ENCODE measurements around the gene HRH2.

The HRH2 gene

DNA sequence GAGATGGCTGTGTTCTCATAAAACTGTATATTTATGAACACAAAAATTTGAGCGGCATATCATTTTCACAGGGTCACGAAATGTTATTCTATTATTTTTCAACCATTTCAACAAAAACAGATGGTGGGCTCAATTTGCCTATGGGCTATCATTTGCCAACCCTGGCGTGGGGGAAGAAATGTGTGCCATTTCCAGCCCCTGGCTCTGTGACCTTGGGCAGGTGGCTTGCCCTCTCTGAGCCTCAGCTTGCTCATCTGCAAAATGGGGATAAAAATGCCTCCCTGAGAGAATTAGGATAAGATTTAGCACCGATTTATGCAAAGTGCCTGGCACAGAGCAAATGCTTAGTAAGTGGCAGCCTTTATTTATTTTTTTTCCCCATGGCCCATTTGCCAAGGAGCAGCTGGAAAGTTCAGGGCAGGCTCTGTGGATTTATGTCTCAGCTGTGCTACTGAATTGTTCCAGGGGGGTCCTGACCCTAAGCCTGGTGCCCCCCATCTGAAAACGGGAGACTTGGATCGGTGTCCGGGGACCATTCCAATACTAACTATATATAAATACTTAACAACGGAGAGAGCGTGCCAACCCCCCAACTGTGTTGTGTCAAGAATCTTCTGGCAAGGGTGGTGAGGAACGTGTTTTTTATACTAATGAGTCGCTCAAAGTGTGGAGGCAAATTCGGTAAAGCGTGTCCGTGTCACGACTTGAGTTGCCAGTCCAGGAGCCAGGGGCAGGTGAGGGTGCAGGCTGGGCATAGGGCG lies 34.5 kb downstream of the HRH2 start:
- DNase-seq (ENCODE audit: low spot score): no peak

DNA sequence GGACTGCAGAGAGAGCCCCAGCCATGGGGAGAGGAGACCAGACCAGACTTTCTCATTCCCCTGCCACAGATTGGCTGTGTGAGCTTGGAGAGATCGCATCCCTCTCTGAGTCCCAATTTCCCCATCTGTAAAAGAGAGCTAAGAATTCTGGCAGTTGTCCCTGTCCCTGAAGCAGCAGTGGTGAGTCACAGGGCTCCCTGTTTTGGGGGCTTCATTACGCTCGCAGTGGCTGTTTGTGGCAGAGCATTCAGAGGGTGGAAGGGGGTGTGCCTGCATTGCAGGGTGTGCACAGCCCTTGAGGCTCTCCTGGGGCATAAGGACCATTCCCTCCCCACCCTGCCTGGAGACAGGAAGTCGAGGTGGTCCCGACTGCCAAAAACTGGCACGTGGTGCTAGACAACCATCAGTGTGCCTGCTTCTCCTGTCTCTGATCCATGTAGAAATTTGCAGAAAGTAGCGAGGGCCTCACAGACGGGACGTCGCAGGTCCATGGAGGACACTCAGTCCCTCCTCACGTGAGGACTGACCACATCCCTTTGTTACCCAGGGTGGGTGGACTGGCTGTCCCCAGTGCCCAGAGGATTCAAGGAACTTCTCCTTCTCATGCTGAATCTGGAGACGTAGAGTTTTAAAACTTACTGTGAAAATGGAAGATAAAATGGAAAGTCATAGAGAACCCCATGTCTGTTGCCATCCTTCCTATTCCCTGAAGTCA lies 35.3 kb downstream of the HRH2 start:
- no peak for DNase-seq (ENCODE audit: low spot score)

DNA sequence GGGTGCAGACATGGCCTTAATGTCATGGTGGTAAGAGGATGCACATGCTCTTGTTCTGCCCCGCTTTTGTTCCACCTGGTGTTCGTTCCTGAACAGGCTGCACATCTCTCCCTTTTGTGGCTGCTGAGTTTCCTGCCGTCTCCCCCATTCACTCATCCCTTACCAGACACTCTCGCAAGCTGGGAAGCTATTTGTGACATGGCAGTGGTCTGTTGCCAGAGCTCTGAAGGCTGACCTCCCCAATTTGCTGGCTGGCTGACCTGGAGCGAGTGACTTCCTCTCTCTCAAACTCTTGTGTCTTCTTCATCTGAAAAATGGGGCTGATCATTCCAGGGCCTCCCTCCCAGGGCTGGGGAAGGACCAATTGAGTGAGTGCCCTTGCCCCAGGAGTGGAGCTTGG lies 35.9 kb downstream of the HRH2 start:
- no peak for DNase-seq (ENCODE audit: low spot score)

- no peak for DNase-seq (ENCODE audit: low spot score)
Measured at GRCh38 chr5:175694371-175695160, 36.7 kb downstream of the HRH2 start.

DNA sequence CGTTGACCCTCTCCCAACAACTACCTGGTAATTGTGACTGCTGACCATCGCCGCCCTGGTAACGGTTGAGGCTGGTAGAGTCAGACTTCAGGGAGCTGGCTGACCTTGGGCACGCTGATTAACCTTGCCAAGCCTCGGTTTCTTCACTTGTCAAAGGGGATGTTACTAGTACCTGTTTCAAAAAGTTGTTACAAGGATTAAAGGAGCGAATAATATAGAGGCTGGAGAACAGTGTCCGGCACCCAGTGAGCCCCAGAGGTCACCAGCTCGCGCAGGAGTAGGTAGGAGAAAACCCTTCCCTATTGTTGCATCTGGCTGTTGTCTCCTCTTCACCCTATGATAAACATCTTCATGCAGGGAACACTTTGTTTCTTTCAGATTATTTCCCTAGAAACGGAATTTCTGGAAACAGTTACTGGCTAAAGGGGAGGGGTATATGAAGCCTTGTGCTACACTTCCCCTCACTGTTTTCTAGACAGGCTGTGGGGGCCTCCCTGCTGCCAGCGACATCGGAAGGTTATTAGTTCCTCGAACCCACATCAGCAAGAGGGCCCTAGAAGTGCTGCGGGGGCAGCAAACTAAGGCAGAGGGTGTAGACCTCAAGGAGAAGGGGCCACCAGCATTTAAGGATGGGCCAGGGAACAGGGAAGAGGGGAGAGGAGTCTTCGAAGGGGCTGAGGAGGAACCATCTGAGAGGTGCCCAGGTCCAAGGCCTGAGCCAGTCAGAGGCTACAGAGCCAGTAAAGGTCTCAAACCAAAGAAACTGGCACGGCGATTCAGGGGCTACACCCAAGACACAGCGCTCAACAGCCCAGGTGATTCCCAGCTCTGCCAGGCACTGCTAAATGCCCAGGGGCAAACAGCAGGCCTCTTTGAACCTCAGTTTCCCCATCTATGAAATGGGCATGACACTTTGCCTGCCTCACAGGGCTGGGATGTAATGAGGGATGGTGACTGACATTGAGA lies 37.6 kb downstream of the HRH2 start:
- DNase-seq (ENCODE audit: low spot score): no peak

DNA sequence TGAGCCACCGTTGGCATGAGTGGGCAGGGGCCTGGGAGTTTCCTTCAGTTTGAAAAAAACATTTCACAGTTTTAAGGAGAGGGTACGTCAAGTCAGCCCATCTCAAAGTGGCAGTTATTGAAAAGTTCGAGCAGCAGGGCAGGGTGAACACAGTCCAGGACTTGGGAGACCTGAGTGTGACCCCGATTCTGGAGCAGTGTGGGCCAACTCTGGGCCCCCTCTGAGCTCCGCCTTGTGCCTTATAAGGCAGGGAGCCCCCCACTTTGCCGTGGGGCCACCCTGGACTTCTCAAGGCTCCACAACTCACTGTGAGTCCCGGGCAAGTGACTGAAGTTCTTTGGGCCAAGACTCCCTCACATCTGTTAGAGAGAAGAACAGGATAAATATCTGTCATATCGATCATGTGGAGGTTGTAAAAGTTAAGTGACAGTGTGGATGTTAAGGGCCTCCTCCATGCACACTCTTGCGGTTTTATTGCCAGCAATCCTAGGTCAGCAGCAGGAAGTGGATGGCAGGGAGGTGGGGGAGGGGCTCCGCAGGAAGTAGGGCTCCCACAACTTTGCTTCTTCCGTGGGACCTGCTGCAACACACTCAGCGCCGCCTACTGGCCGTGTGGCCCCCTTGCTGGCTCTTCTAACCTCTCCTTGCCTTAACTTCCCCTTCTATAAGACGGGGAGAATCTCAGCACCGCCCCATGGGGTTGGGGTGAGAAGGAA lies 38.4 kb downstream of the HRH2 start:
- no peak for DNase-seq (ENCODE audit: low spot score)

DNA sequence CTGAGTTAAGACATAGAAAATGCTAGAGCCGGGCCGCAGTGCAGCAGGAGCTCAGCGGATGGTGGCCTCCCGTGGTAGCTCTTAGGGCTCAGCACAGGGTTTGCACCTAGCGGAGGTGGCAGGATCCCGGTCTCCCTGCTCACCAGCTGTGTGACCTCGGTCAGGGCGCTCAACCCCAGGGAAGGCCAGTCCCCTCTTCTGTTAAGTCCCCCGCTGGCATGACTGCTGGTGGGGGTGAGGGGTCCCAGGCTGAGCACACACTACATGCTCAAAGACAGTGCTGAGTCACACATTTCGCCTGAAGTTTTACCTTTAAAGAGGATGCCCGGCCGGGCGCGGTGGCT lies 39.0 kb downstream of the HRH2 start:
- no peak for DNase-seq (ENCODE audit: low spot score)

GRCh38 chr5:175697846-175698245 lies 40.0 kb downstream of the HRH2 start:
- no peak for DNase-seq (ENCODE audit: low spot score)

GRCh38 chr5:175698401-175699115 lies 40.7 kb downstream of the HRH2 start:
- no peak for DNase-seq (ENCODE audit: low spot score)

- no peak for DNase-seq (ENCODE audit: low spot score)
Measured at GRCh38 chr5:175700991-175701390, 43.1 kb downstream of the HRH2 start.

- no peak for DNase-seq (ENCODE audit: low spot score)
Measured at GRCh38 chr5:175701797-175702196, 43.9 kb downstream of the HRH2 start.

DNA sequence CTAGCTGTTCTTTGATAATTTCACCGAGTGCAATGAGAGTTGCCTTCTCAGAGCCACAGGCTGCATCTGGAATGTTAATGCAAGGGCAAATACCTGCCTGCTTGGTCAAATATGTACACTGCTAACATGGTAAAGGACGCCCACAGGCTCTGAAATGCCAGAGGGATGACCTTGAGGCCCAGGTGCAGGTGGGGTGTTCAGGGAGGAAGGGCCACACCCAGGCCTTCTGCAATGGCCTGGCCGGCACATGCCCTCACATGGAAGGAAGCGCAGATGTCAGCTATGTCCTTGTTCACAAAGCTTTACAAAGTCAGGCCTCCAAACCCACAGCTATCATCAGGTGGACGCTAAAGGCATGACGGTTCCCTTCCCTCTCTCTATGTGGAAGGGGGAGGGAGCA lies 48.6 kb downstream of the HRH2 start:
- DNase-seq (ENCODE audit: low spot score): no peak

DNA sequence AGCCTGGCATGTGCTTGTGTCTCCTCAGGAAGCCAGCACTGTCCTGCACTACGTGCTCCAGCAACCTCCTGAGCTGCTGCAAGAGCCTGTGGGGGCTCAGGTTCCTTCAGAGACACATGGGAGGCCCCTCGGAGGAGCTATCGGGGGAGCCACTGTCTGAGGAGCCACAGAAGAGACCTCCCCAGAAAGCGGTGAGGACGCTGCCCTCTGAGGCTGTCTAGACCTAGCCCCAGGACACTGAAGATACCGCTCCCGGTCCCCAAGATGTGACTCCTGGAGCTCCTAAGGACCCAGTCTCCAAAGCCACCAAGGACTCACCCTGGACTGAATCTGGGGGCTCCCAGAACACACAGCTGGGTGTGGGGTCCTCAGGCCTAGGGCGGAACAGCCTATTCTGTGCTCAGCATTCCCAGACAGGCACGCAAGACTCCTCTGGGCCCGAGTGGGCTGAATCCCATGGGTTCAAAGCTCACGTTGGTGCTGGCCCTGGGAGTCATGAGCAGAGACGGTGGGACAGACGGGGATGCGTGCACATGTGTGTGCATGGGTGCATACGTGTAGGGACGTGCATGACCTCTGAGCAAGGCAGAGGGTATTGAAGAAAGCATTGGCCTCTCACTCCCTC lies 50.0 kb downstream of the HRH2 start:
- no peak for DNase-seq (ENCODE audit: low spot score)

DNA sequence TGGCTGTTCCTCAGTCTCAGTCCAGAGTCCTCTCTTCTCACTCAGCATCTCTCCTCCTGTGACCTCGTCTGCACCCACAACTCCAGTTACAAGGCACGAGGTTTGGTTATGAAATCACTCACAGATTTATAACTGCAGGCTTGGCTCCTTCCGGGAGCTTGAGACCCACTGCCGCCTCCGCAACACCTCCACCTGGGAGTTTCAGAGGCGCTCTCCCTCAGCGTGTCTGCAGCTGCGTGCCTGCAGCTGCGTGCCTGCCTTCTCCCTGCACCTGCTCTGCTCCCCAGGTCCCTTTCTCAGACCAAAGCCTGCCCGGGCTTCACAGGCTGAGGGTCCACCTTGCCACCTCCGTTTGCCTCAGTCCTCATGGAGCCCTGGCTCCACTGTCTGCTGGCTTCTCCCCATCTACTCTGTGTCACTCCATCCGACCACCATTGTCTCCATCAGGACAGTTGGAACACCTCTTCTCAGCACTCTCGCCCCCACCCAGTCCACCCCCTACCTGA lies 51.5 kb downstream of the HRH2 start:
- no peak for DNase-seq (ENCODE audit: low spot score)

GRCh38 chr5:175710326-175710725 lies 52.5 kb downstream of the HRH2 start:
- DNase-seq (ENCODE audit: low spot score): no peak

GRCh38 chr5:175711031-175711430 lies 53.2 kb downstream of the HRH2 start:
- no peak for DNase-seq (ENCODE audit: low spot score)

DNA sequence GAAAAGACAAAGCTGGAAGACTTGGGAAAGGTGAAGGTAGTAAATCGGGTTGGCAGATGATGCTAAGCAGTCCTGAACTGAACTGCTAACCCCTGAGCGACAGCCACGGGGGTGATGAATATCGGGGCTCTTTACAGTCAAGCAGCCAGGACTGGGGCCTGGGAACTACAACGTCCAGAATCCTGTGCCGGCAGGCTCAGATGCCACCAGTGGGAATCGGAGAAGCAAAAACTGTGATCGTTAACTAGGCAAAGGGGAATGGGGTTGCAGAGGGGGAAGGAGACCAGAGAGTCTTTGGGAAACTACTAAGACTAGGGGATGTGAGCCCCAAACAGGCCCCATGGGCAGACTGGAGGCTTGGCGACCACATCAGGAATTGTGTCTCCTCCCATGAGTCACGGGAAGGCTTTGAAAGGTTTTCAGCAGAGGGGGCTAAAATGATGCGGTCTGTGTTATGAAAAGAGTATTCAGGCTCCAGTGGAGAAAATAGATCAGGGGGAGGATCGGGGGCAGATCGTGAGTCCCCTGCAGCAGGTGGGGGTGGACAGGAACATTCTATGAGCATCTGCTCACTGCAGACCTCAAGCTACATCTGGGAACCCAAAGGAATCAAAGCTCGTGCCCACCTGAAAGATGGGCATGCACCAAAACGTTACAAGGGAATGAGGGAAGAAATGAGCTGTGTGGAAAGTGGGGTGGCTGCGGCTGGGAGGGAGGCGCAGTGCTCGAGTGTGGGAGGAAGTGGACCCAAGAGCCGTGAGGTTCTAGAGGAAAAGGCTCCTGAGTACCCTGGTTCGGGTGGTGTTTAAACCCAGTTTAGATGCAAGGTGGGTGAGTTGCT lies 53.8 kb downstream of the HRH2 start:
- DNase-seq (ENCODE audit: low spot score): no peak

GRCh38 chr5:175712313-175712680 lies 54.4 kb downstream of the HRH2 start:
- no peak for DNase-seq (ENCODE audit: low spot score)

DNA sequence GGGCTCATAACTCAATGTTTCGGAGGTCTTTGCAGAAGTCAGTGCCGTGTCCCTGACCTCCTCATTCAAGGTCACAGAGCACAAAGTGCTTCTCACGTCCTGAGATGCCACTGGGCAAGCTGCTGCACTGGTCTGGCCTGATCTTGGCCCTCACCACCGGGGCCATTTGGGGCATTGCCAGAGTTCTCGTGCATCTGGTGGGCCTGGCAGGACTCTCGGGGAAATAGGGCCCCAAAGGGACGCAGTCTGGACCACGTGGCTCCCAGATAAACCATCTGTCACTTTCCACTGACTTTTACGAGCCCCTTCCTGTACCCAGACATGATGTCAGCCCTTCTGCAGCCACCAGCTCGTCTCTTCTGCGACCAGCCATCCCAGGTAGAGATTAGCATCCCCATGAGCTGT lies 54.8 kb downstream of the HRH2 start:
- DNase-seq (ENCODE audit: low spot score): no peak
